AG04450 (cell line): ENCODE measurements around the gene PEX14. TPM values are rescaled to one million over a fixed set of nuclear protein-coding genes. Genes with fewer than 3 reads are reported as not detected.

Experiments used
- CTCF ChIA-PET: fragments of 300-600, 350-600 bp; formaldehyde crosslinking; extraction: SDS; loops from one replicate; lab custom pipeline; 2022; ENCODE audit warnings: antibody characterized with exemption, inconsistent platforms; lab: Charles Lee
- POLR2A ChIA-PET: fragments of 350-600 bp; formaldehyde crosslinking; extraction: SDS; loops from one replicate; lab custom pipeline; 2021; ENCODE audit warnings: antibody characterized with exemption, inconsistent platforms; lab: Yijun Ruan, JAX
- DNase-seq: peaks from one replicate; pipeline ENCODE4 v3.0.0-alpha.2; 2011; ENCODE audit warnings: low read depth, low spot score
- H3K27ac ChIP-seq: one replicate; pipeline ENCODE4 v1.5.1; 2012; ENCODE audit warnings: low read depth, low read length, control low read depth
- H3K27me3 ChIP-seq: one replicate; pipeline ENCODE4 v1.6.0; 2012; ENCODE audit warnings: low read length; ENCODE audit not compliant: control insufficient read depth, insufficient read depth
- H3K4me3 ChIP-seq: 2 replicates; pipeline ENCODE4 v1.5.1; 2011; ENCODE audit warnings: mild to moderate bottlenecking, low read depth, low read length, control low read depth
- H3K9me3 ChIP-seq: 2 replicates; pipeline ENCODE4 v1.5.1; 2012; ENCODE audit warnings: low read length; ENCODE audit not compliant: control insufficient read depth, insufficient read depth
- CTCF ChIP-seq: IDR thresholded peaks from 2 replicates; pipeline ENCODE4 v1.5.1; 2011; ENCODE audit warnings: low read depth, low read length, control low read depth, inconsistent platforms
- polyA plus RNA-seq: library from polyadenylated mRNA; depleted of rRNA; stranded (reverse); fragments of >200 nt; gene quantifications from 2 replicates; pipeline ENCODE4 v1.2.3, GENCODE V29; 2011

Gene PEX14
- polyA plus RNA-seq, 1 experiment = 6.6 TPM

- no peak overlapping the region for H3K4me3 ChIP-seq
- ChIA-PET POLR2A (no interaction called here), CTCF (no interaction called here)
- no peak for DNase-seq
- H3K27me3 ChIP-seq = no peaks in the 10 kb centered on the region
- H3K9me3 ChIP-seq = no peaks in the 10 kb centered on the region
- TF ChIP-seq CTCF = no peak
- H3K27ac ChIP-seq = no peak overlapping the region
These were observed 75.3 kb downstream of the PEX14 start for GRCh38 chr1:10549904-10550664.

DNA sequence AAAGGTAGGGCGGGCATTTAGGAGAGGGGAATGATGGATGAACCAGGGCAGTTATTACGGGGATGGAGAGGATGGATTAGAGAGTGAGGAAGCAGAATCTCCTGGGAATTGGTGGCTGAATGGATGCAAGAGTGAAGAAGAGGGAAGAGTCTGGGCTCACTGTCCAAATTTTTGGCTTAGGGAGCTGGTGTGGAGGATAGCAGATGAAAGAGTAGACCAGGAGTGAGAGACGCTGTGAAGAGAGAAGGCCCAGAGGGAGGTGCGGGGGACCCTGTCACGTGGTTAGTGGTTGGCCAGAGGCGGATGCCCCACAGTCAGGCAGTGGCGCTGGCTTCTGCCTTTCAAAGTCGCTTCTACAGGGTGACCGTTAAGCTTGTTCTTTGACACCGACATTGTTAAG is 78.4 kb downstream of the PEX14 start:
- no peak overlapping the region for H3K4me3 ChIP-seq
- ChIA-PET CTCF (interaction anchor here (0.6 kb wide), 1 partner anchor 58 kb away, joined by 3 read pairs; no protein-coding TSS in a partner anchor), POLR2A (no interaction called here)
- TF ChIP-seq CTCF = no peak
- no peaks in the 10 kb centered on the region for H3K9me3 ChIP-seq
- no peak for DNase-seq
- H3K27ac ChIP-seq = no peak overlapping the region
- H3K27me3 ChIP-seq = no peaks in the 10 kb centered on the region

DNA sequence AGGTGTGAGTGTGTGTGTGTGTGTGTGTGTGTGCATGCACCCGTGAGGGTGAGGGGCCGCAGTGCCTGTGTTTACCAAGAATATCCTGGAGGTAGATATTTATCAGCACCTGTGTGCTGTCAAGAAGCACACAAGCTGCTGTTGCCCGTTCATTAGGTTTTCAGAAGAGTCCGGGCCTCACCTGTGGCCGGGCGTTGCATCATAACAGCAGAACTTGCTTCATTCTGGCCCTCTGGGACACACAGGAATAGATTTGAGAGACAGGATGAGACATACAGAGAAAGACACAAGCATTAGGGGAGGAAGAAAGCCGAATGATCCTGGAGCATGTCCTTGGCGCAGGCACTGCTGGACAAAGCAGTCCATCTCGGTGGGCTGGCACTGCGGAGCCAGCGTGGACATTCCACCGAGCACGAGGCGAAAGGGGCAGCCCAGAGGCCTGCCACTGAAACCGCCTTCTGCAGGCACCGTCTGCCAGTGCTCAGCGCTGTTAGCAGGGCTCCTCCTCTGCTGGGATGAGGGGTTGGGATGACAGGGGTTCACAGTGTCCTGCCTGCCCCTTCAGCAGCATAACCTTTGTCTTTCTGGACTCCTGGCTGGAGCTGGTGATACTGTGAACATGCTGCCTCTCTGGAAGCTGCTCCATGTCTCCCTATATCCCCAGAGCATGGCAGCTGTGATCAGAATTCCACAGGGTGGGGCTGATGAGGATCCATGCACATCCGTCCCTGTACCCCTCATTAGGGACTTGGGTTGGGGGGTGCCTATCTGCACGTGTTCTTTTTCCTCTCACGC is 81.1 kb downstream of the PEX14 start:
- Histone ChIP-seq H3K27ac (no peak overlapping the region), H3K9me3 (no peaks in the 10 kb centered on the region), H3K4me3 (no peak overlapping the region), H3K27me3 (no peaks in the 10 kb centered on the region)
- ChIA-PET CTCF (no interaction called here), POLR2A (no interaction called here)
- no peak for DNase-seq
- TF ChIP-seq CTCF = no peak

GRCh38 chr1:10556430-10557005 is 81.8 kb downstream of the PEX14 start:
- H3K27me3 ChIP-seq = no peaks in the 10 kb centered on the region
- H3K9me3 ChIP-seq = no peaks in the 10 kb centered on the region
- H3K27ac ChIP-seq = no peak overlapping the region
- no peak overlapping the region for H3K4me3 ChIP-seq
- TF ChIP-seq CTCF = no peak
- no peak for DNase-seq
- CTCF ChIA-PET = no interaction called here
- POLR2A ChIA-PET = no interaction called here

GRCh38 chr1:10557714-10558113 is 83.0 kb downstream of the PEX14 start:
- Histone ChIP-seq H3K27ac (no peak overlapping the region), H3K27me3 (no peaks in the 10 kb centered on the region), H3K4me3 (no peak overlapping the region), H3K9me3 (no peaks in the 10 kb centered on the region)
- POLR2A ChIA-PET = no interaction called here
- CTCF ChIA-PET = no interaction called here
- no peak for TF ChIP-seq CTCF
- DNase-seq = no peak
